SKM-1 (cell line): ENCODE measurements around the gene PRMT7.

ENCODE experiments used
- DNase-seq: peaks from one replicate; lab custom pipeline; 2025; ENCODE audit not compliant: unreplicated experiment; lab: John Stamatoyannopoulos, UW

PRMT7 gene

GRCh38 chr16:68345958-68346635 lies 35.3 kb downstream of the PRMT7 start:
- DNase-seq = no peak

- DNase-seq = no peak
These were observed 36.2 kb downstream of the PRMT7 start for GRCh38 chr16:68346892-68347480.

- DNase-seq = no peak
These were observed 36.8 kb downstream of the PRMT7 start for GRCh38 chr16:68347605-68348004.

- no peak for DNase-seq
These were observed 38.0 kb downstream of the PRMT7 start for GRCh38 chr16:68348639-68349445.

- no peak for DNase-seq
These were observed 39.1 kb downstream of the PRMT7 start for GRCh38 chr16:68349838-68350410.

GRCh38 chr16:68350813-68351350 lies 40.1 kb downstream of the PRMT7 start:
- no peak for DNase-seq

- no peak for DNase-seq
These were observed 40.6 kb downstream of the PRMT7 start for GRCh38 chr16:68351463-68351862.

- no peak for DNase-seq
These were observed 41.2 kb downstream of the PRMT7 start for GRCh38 chr16:68351991-68352431.

GRCh38 chr16:68353366-68353765 lies 42.5 kb downstream of the PRMT7 start:
- no peak for DNase-seq

- DNase-seq = no peak
These were observed 44.0 kb downstream of the PRMT7 start for GRCh38 chr16:68354816-68355215.

- no peak for DNase-seq
These were observed 44.8 kb downstream of the PRMT7 start for GRCh38 chr16:68355447-68356248.

- DNase-seq = peak; percentile 83
These were observed 45.6 kb downstream of the PRMT7 start for GRCh38 chr16:68356249-68356918.

GRCh38 chr16:68356919-68357286 lies 46.1 kb downstream of the PRMT7 start:
- DNase-seq = no peak

- DNase-seq = no peak
These were observed 46.7 kb downstream of the PRMT7 start for GRCh38 chr16:68357521-68357922.

GRCh38 chr16:68357923-68358322 lies 47.1 kb downstream of the PRMT7 start:
- no peak for DNase-seq

GRCh38 chr16:68358951-68359350 lies 48.1 kb downstream of the PRMT7 start:
- no peak for DNase-seq

GRCh38 chr16:68359398-68360191 lies 48.8 kb downstream of the PRMT7 start:
- no peak for DNase-seq

GRCh38 chr16:68360547-68360946 lies 49.7 kb downstream of the PRMT7 start:
- DNase-seq = no peak

- no peak for DNase-seq
These were observed 50.1 kb downstream of the PRMT7 start for GRCh38 chr16:68360956-68361355.
